Fibroblast of villous mesenchyme (primary cell): ENCODE results near the gene COL4A6. TPM values are rescaled to one million over a fixed set of nuclear protein-coding genes. Genes with fewer than 3 reads are reported as not detected.

Source experiments
- DNase-seq: peaks from one replicate; pipeline ENCODE4 v3.0.0-alpha.2; 2010; ENCODE audit warnings: low read depth
- H3K4me3 ChIP-seq: 2 replicates; pipeline ENCODE4 v1.5.1; 2011; ENCODE audit warnings: low read depth, mild to moderate bottlenecking, low read length
- CTCF ChIP-seq: IDR thresholded peaks from 2 replicates; pipeline ENCODE4 v1.5.1; 2012; ENCODE audit warnings: low read depth, mild to moderate bottlenecking, low read length; ENCODE audit not compliant: insufficient read depth
- total RNA-seq: library from RNA; depleted of rRNA; stranded (reverse); fragments of >200 nt; gene quantifications from 2 replicates; pipeline ENCODE4 v1.2.3, GENCODE V29; 2012

The COL4A6 gene
- total RNA-seq, 1 donor: 1.7 TPM

GRCh38 chrX:108168961-108169740, 269.1 kb downstream of the COL4A6 start:
- no peak for TF ChIP-seq CTCF
- DNase-seq: no peak
- no peak overlapping the region for H3K4me3 ChIP-seq

GRCh38 chrX:108167211-108167872, 270.9 kb downstream of the COL4A6 start:
- TF ChIP-seq CTCF: no peak
- DNase-seq: peak; percentile 37
- no peak overlapping the region for H3K4me3 ChIP-seq

- TF ChIP-seq CTCF: peak; percentile 59
- DNase-seq: peak; percentile 44
Observed at GRCh38 chrX:108165383-108166111, 272.7 kb downstream of the COL4A6 start.

GRCh38 chrX:108163333-108164082, 274.7 kb downstream of the COL4A6 start:
- H3K4me3 ChIP-seq: no peak overlapping the region
- TF ChIP-seq CTCF: no peak
- no peak for DNase-seq

More at GRCh38 chrX:108165383-108166111, 272.7 kb downstream of the COL4A6 start:
- no peak overlapping the region for H3K4me3 ChIP-seq

GRCh38 chrX:108162265-108162664, 276.0 kb downstream of the COL4A6 start:
- H3K4me3 ChIP-seq: no peak overlapping the region
- DNase-seq: no peak
- no peak for TF ChIP-seq CTCF

GRCh38 chrX:108160309-108160708, 277.9 kb downstream of the COL4A6 start:
- H3K4me3 ChIP-seq: no peak overlapping the region
- DNase-seq: no peak
- no peak for TF ChIP-seq CTCF
